Lung (tissue), 12 donors: ENCODE measurements around the gene ZSCAN9. TPM values are rescaled to one million over a fixed set of nuclear protein-coding genes. Genes with fewer than 3 reads are reported as not detected.

Experiments
- ATAC-seq: fragments of 200-7000 bp; cut with Tn5 transposase; one replicate; pipeline ENCODE4 v1.9.1; 2020; ENCODE audit warnings: moderate number of reproducible peaks; ENCODE audit not compliant: insufficient read depth, low FRiP score
- DNase-seq, 3 donors: peaks; one replicate each; pipeline ENCODE4 v3.0.0-alpha.2; 2013 to 2017
- H3K27ac ChIP-seq, 2 donors: one replicate each; pipeline ENCODE4 v1.5.1; 2013; ENCODE audit warnings: mild to moderate bottlenecking in 2 of 2, moderate library complexity in 2 of 2, control low read depth in 1 of 2, inconsistent platforms in 1 of 2, low read depth in 1 of 2, low read length in 1 of 2
- H3K27me3 ChIP-seq, 3 donors: one replicate each; pipeline ENCODE4 v1.5.1; 2013; ENCODE audit warnings: low read length in 2 of 3; ENCODE audit not compliant: control insufficient read depth in 3 of 3, insufficient read depth in 3 of 3
- H3K36me3 ChIP-seq, 4 donors: one replicate each; pipeline ENCODE4 v1.5.1; 2013; ENCODE audit warnings: low read length in 4 of 4, mild to moderate bottlenecking in 1 of 4, moderate library complexity in 1 of 4; ENCODE audit not compliant: control insufficient read depth in 4 of 4, insufficient read depth in 4 of 4
- H3K4me1 ChIP-seq, 5 donors: one replicate each; pipeline ENCODE4 v1.5.1; 2013; ENCODE audit warnings: low read length in 5 of 5, mild to moderate bottlenecking in 2 of 5, moderate library complexity in 1 of 5; ENCODE audit not compliant: control insufficient read depth in 5 of 5, insufficient read depth in 5 of 5
- H3K4me3 ChIP-seq: one replicate; pipeline ENCODE4 v1.5.1; 2013; ENCODE audit warnings: mild to moderate bottlenecking, control low read depth, moderate library complexity
- H3K9ac ChIP-seq, 2 donors: one replicate each; pipeline ENCODE4 v1.5.1; 2013; ENCODE audit warnings: low read length in 2 of 2, control low read depth in 1 of 2; ENCODE audit not compliant: insufficient read depth in 1 of 2
- H3K9me3 ChIP-seq, 4 donors: one replicate each; pipeline ENCODE4 v1.5.1; 2013; ENCODE audit warnings: low read length in 3 of 4, mild to moderate bottlenecking in 1 of 4, moderate library complexity in 1 of 4; ENCODE audit not compliant: control insufficient read depth in 4 of 4, insufficient read depth in 3 of 4
- WGBS, 2 donors: extraction: QIAGEN DNeasy Blood & Tissue Kit; methylation state at CpG; one replicate each; pipeline ENCODE4 v1.1.7; 2013; 5-methylcytosine and 5-hydroxymethylcytosine counted together
- polyA plus RNA-seq, 2 donors: library from polyadenylated mRNA; stranded (reverse); fragments of 200-250 nt; gene quantifications; one replicate each; pipeline ENCODE4 v1.2.1, GENCODE V29; 2013
- total RNA-seq, 2 donors: library from RNA; depleted of rRNA in 1 of 2; stranded (reverse); fragments of >200 nt in 1 of 2; gene quantifications; one replicate each; pipeline ENCODE4 v1.2.1, GENCODE V29; 2014 to 2021
- TF ChIP-seq, protein P1 (sequence below): IDR thresholded peaks from 2 replicates; pipeline ENCODE4 v1.5.1; 2012; ENCODE audit warnings: mild to moderate bottlenecking; ENCODE audit errors: control extremely low read depth, extremely low read depth
- donor health status: control.
- donor health status: control.
- donor health status: Bipolar disorder and iron deficiency.
- donor health status: healthy.
- donor health status: DM: yes; HTN: yes; CAD: no.

Gene ZSCAN9
- total and polyA plus RNA-seq, 4 donors = 7.2 to 16.8 (median 9.1) TPM

DNA sequence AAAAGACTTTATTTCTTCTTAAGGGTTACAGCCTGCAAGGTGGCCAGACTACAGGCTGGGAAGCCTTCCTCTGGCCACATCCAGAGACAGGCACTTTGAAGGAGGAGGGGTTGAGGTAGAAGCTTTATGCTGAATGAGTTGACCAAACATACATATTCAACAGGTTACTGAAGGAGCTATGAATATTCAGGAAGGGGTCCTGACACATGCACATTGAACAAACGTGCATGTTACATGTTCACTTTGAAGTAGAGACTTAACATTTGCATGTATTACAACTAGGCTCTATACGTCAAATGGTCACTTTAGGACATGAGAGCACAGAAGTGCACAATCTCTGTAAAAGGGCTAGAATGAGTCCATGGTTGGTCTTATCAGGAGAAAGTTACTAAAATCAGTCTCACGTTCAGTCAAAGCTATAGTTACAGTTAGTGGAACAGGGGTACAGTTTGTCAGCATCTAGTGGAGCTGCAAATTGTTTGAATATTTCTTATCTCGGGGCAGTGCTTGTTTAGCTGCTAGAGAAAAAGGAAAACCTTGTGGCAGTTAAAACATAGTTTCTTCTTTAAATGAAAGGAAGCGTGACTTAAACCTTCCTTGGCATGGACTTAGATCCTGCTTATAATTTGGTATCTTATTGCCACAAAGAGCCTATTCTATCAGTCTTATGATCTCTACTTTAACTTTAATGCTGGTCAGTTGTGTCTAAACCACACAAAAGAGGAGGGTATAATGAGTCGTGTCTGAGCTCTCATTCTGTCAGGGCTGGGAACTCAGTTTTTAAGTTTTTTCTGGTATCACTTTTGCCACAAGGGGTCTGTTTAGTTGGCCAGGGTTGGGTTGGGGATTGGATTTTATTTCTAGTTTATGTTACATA is 4.6 kb upstream of the ZSCAN9 start:
- 38 to 47% methylated on average over 6 of the region's 6 CpGs for WGBS, 2 donors

DNA sequence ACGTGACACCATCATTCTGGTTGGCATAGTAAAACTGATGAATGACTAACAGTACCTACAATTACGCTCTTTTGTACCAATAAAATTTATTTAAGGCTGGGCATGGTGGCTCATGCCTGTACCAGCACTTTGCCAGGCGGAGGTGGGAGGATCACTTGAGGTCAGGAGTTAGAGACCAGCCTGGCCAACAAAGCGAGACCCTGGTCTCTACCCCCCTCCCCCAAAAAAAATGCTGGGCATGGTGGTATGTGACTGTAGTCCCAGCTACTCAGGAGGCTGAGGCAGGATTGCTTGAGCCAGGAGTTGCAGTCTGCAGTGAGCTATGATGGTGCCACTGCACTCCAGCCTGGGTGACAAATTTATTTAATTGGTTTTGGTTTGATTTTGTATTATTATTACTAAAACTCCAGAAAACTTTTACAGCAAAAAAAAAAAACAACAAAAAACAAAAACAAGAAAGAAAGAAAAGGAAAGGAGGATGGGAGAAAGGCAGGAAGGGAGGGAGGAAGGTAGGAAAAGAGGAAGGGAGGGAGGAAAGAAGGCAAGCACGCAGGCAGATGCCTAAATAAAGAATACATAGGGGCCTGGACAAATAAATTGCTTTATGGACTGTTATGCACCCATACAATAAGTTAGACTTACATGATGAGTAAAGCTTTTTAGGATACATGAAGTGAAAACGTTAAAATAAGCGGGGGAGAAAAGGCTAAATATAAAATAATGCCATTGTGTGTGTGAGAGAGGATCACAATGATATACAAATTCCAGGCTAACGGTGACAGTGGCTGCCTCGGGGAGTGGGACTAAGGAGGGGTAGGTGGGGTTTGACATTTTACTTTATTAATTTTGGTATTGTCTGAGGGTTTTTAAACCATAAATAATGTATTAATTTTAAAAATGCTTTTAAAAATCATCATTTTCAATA is 682 bp upstream of the ZSCAN9 start:
- Histone ChIP-seq H3K36me3 (peaks cover 15 to 17% (median 17%) of the 10 kb centered on the region in 4 donors), H3K27me3 (peaks cover 0 to 25% (median 14%) of the 10 kb centered on the region in 3 donors), H3K9me3 (no peaks in the 10 kb centered on the region), H3K9ac (peak overlapping the region in 1 of 2 donors; percentile 82), H3K4me3 (peak overlapping the region; percentile 79), H3K27ac (peak overlapping the region; percentile 49 to 76), H3K4me1 (peaks cover 0 to 12% (median 0%) of the 10 kb centered on the region in 5 donors)
- ATAC-seq = no peak
- no peak for DNase-seq
- TF ChIP-seq, protein P1, sequence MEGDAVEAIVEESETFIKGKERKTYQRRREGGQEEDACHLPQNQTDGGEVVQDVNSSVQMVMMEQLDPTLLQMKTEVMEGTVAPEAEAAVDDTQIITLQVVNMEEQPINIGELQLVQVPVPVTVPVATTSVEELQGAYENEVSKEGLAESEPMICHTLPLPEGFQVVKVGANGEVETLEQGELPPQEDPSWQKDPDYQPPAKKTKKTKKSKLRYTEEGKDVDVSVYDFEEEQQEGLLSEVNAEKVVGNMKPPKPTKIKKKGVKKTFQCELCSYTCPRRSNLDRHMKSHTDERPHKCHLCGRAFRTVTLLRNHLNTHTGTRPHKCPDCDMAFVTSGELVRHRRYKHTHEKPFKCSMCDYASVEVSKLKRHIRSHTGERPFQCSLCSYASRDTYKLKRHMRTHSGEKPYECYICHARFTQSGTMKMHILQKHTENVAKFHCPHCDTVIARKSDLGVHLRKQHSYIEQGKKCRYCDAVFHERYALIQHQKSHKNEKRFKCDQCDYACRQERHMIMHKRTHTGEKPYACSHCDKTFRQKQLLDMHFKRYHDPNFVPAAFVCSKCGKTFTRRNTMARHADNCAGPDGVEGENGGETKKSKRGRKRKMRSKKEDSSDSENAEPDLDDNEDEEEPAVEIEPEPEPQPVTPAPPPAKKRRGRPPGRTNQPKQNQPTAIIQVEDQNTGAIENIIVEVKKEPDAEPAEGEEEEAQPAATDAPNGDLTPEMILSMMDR = no peak
- 53 to 56% methylated on average over 9 of the region's 9 CpGs for WGBS, 2 donors

More for the DNA sequence above, 4.6 kb upstream of the ZSCAN9 start:
- Histone ChIP-seq H3K4me3 (no peak overlapping the region), H3K4me1 (peaks cover 0 to 11% (median 0%) of the 10 kb centered on the region in 5 donors), H3K27me3 (peaks cover 0 to 33% (median 29%) of the 10 kb centered on the region in 3 donors), H3K9ac (no peak overlapping the region), H3K27ac (no peak overlapping the region), H3K9me3 (peaks cover 0 to 8% (median 0%) of the 10 kb centered on the region in 4 donors), H3K36me3 (no peaks in the 10 kb centered on the region)
- DNase-seq (no peak), ATAC-seq (no peak)
- TF ChIP-seq, protein P1 = no peak

DNA sequence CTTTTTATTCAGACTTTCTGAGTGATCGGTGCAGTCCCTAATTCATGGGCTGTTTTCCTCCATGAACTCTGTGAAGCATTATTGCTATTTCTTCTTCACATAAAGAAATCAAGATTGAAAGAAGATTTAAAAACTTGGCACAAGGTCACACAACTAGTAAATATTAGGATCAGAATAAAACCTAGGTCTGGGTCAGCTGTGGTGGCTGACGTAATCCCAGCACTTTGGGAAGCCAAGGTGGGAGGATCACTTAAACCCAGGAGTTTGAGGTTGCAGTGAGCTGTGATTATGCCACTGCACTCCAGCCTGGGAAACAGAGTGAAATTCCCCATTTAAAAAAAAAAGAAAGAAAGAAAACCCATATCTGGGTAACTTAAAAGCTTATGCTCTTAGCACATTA is 1.4 kb downstream of the ZSCAN9 start:
- 94 to 98% methylated on average over 2 of the region's 2 CpGs for WGBS, 2 donors
- peaks cover 0 to 12% (median 0%) of the 10 kb centered on the region in 5 donors for H3K4me1 ChIP-seq
- no peak overlapping the region for H3K9ac ChIP-seq
- peaks cover 0 to 11% (median 7%) of the 10 kb centered on the region in 3 donors for H3K27me3 ChIP-seq
- no peak overlapping the region for H3K27ac ChIP-seq
- no peak overlapping the region for H3K4me3 ChIP-seq
- ATAC-seq (no peak), DNase-seq (no peak)
- peaks cover 18 to 28% (median 19%) of the 10 kb centered on the region in 4 donors for H3K36me3 ChIP-seq
- H3K9me3 ChIP-seq = no peaks in the 10 kb centered on the region
- TF ChIP-seq, protein P1 = no peak
